Thyroid gland (tissue), 4 donors: ENCODE results near the gene EEIG2.

Experiments used
- CTCF ChIP-seq, 6 experiments: fragments of 200-600 bp in 3 of 6; fragments of 450-650 bp in 3 of 6; sonication (generic) in 3 of 6; IDR thresholded peaks; one replicate each; pipeline ENCODE4 v1.5.1; 2016 to 2019; ENCODE audit warnings: antibody characterized with exemption in 6 of 6, mild to moderate bottlenecking in 2 of 6, inconsistent platforms in 1 of 6, moderate library complexity in 1 of 6
- POLR2A ChIP-seq, 2 donors: fragments of 450-650 bp; IDR thresholded peaks; one replicate each; pipeline ENCODE4 v1.6.1; 2017; ENCODE audit warnings: antibody characterized with exemption in 2 of 2, mild to moderate bottlenecking in 2 of 2, moderate library complexity in 1 of 2

GRCh38 chr1:108531444-108531843, 28.5 kb upstream of the EEIG2 start:
- TF ChIP-seq CTCF (IDR thresholded peaks at IDR 0.05) (no peak), POLR2A (IDR thresholded peaks at IDR 0.05) (no peak)
